KG1 (cell line): ENCODE data around the gene FBXL7.

Source experiments
- DNase-seq: peaks from one replicate; lab custom pipeline; 2025; lab: John Stamatoyannopoulos, UW

The FBXL7 gene

GRCh38 chr5:15615859-15616258 is 115.9 kb downstream of the FBXL7 start:
- no peak for DNase-seq

DNA sequence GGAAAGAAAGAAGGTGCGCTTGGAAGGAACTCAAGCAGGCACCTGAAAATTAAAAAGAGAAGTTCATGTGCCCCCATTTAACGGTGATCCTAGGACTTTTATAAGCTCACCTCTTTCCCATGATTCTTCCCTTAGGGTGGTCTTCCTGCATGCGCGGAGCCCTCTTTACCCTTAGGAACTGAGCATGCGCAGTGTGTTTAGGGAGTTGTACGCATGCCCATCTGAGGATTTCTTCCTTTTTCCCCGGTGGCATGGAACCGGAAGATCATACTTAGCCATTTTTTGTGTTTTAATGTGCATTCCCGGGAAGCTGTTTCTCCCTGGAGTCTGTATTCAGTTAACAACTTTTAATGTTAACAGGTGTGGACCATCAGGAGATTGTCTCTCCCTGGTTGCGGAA is 119.0 kb downstream of the FBXL7 start:
- DNase-seq, result no peak

DNA sequence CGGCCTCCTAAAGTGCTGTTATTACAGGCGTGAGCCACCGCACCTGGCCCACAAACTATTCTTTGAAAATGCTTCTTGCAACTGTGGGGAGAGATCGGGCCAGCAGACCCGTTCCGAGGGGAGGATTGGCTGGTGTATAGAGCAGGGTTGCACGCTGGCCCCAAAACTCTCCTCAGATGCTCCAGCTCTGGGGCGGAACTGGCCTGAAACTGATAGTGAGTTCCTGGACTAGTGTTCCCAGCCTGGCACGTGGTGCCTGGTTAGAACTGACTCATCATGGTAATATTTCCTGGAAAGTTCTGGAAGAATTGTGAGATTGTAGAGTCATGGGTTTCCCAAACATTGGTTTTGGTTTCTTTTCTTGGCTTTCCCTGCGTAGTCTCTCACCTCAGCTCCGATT is 120.5 kb downstream of the FBXL7 start:
- no peak for DNase-seq

DNA sequence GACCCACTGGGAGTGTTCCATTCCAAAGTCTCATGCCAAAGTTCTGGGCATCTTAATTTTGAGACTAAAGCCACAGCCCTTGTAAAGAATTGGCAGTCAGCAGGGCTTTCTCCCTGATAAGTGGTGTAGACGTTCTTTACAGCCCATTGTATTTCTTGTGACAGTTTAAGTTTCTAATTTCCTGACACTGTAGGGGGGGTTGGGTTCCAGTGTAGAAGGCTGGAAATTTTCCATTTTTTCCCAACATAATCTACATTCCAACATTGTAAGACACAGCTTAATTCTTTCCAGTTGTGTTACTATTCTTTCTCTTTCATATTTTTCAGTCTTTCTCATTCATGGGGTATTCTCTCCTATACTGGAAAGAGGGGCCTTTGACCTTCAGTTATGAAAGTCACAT is 121.1 kb downstream of the FBXL7 start:
- no peak for DNase-seq

DNA sequence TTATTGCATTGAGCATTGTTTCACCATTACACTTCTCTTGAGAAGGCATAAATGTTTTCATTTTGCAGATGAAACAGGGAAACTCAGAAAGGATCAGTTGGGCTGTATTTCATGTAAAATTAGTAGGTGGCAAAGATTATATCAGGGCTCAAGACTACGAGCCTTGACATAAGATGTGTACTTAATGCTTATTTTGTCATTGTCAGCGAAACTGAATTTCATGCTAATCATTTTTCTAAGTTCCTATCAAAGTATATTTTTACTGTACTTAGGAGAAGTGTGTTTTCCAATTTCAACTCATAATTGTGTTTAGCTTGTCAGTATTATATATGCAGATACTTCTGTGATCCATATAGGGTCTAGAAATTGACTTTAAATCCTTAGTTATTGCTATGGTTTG is 123.8 kb downstream of the FBXL7 start:
- DNase-seq, result no peak

DNA sequence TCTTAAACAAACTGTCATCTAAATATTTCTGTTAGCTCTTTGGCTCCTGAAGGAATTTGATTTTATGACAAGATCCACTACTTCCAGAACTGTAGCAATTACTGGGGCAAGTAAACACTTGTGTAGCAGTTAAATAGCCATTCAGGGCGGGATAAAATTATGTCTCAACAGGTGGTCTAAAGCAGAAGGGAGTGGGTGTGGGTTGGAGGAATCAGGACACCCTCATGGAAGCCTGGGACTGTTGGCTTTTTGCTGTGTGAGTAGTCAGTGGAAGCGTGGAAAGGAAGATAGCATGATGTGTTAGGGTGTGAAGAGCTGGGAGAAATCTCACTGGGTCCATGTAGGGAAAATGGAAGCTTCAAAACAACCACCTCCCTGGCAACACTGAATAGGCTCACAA is 127.1 kb downstream of the FBXL7 start:
- no peak for DNase-seq

DNA sequence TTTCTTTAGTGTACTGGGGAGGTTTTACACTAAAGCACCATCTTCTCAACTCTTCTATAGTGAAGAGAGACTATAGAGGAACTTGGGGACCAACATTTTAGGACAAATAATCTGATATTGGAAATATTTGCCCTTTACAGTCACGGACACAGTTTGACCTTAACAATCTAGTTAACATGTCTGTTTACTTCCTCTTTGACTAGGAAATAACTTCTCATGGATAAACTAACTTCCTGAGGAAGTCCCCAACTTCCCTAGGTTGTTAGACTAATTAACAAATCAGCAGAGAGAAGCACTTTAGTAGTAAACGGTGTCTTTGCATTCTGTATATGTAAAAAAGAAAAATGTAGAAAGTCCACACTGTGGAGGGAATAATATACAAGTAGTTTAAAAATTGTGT is 127.7 kb downstream of the FBXL7 start:
- no peak for DNase-seq

DNA sequence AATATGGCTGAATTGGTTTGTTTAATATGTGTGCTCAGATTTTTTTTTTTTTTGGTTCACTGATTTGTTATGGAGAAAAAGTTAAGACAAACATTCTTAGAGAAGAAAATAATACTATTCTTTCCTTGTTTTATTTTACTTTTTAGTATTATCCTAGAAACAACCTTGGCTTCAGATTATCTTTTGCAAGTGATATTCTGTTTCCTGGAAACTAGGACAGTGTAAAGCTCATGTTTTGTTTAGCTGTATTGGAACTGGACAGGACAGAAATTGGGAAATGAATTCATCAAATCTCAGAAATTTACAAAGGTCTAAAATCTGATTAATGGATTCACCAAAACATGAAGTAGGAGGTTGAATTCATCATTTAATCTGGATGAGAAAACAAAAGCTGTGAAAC is 130.5 kb downstream of the FBXL7 start:
- no peak for DNase-seq

DNA sequence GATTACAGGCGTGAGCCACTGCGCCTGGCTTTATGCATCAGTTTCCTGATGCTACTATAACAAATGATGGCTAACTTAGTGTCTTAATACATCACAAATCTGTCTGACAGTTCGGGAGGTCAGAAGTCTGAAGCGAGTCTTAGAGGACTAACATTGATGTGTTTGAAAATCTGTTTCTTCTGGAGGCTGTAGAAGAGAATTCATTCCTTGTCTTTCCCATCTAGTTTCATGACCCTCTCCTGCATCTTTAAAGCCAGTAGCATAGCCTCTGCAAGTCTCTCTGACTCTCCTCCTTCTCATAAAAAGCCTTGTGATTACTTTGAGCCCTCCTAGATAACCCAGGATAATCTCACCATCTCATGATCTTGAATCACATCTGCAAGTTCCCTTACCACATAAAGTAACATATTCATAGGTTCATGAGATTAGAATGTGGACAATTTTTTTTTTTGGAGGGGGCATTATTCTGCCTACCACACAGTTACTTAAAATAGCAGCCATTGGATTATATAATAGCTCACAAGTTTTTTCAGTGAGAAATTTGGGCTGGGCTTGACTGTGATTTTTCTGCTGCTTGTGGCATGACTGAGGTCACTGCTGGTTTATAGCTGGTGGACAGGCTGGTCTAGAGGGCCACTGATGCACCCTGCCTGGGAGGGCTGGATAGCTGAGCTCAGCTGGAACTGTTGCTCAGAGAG is 134.8 kb downstream of the FBXL7 start:
- no peak for DNase-seq

GRCh38 chr5:15635289-15635616 is 135.3 kb downstream of the FBXL7 start:
- no peak for DNase-seq

GRCh38 chr5:15637345-15637744 is 137.4 kb downstream of the FBXL7 start:
- no peak for DNase-seq

GRCh38 chr5:15637886-15638285 is 137.9 kb downstream of the FBXL7 start:
- no peak for DNase-seq

GRCh38 chr5:15638296-15638695 is 138.3 kb downstream of the FBXL7 start:
- DNase-seq, result no peak

GRCh38 chr5:15639288-15639687 is 139.3 kb downstream of the FBXL7 start:
- DNase-seq, result no peak

GRCh38 chr5:15640116-15640515 is 140.1 kb downstream of the FBXL7 start:
- no peak for DNase-seq

DNA sequence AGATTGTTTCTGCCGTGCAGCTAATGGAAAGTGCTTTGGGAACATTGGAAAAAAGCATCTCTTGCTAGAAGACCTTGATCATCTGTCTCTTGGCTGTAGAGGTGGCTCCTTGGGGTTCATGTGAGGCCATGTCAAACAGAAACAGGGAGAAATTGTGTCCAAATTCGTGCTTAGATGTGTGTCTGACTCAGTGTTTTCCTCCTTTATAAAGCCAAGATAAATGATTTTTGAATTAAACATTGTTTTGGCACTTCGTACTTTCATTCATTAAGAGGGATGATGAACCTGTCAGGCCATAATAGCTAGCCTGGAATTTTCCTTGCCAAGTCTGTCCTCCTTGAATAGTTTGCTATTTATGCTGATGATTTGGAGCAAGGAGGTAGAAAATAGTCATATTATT is 143.8 kb downstream of the FBXL7 start:
- DNase-seq, result no peak

GRCh38 chr5:15645381-15646160 is 145.6 kb downstream of the FBXL7 start:
- DNase-seq, result no peak

- no peak for DNase-seq
These were observed 146.4 kb downstream of the FBXL7 start for GRCh38 chr5:15646371-15646770.

DNA sequence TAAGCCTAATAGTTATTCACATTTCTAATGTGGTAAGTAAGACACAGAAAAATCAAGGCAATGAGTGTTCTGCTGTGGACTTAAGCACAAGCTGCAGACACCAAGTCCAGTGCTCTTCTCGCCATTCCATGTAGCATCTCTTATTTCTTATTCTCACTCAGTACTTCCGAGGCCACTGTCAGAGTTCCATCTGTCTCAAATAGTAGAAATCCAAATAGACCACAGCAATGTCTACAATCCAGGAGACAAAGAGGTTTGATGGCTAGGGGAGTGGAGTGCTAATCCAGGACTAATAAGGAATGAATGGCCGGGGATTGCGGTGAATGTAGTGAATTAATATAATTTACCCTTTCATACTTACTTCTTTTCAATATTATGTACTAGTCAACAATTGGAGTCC is 147.3 kb downstream of the FBXL7 start:
- DNase-seq, result no peak

GRCh38 chr5:15650266-15650665 is 150.3 kb downstream of the FBXL7 start:
- DNase-seq, result no peak

DNA sequence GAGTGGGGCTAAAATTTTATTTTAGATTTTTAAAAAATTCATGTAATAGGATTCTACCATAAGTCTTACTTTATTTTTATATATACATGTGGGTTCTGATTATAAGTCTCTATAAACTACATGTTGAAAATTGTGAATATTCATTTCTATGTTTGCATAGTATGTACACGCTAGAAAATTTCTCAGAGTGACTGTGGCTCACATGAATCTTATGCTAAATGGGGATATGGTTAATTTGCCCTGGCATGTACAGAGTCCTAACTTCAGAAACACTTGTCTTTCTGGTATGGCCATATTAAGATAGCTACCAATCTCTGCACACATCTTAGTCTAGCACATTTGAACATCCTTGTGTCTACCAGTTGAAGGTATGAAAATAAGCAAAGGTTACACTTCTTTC is 154.8 kb downstream of the FBXL7 start:
- no peak for DNase-seq

DNA sequence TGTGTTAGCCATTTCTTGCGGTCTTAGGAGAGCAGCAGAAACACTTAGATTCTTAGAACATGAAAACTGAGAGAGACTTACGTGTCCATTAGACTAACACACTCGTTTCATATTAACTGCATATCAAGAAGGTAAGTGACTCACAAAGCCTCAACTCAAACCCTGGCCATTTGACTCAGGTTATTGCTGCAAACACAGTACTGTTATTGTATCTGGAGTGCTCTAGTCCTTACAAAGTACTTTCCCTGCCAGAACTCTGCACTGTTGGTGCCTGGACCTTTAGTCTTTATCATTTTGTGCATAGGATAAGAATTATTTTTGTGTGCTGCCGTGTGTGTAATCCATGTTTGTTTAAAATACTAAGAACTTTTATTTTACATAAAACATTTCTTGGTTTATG is 155.7 kb downstream of the FBXL7 start:
- DNase-seq, result no peak

- no peak for DNase-seq
These were observed 165.0 kb downstream of the FBXL7 start for GRCh38 chr5:15664961-15665360.

GRCh38 chr5:15669826-15670225 is 169.8 kb downstream of the FBXL7 start:
- DNase-seq, result no peak
